Effector memory CD8-positive, alpha-beta T cell (primary cell): ENCODE measurements around the gene MSL2.
"Not testable (repeated sequence)": the region's sequence is repeated elsewhere in the genome, so short reads cannot be mapped to it uniquely, and the experiment has no call there.

ENCODE experiments used
- ATAC-seq: fragments of 150-1000 bp; cut with Tn5 transposase; replicated peaks from 2 replicates; pipeline ENCODE4 v1.10.0; 2021; ENCODE audit warnings: mild to moderate bottlenecking, moderate library complexity
- DNase-seq, 3 experiments: peaks; one replicate each; pipeline ENCODE4 v3.0.0; 2021
- H3K27ac Mint-ChIP-seq, 2 donors: one replicate each; pipeline ENCODE4 v1.8.0; 2022; ENCODE audit warnings: mild to moderate bottlenecking in 2 of 2, mixed read lengths in 2 of 2, moderate library complexity in 2 of 2
- H3K27me3 Mint-ChIP-seq, 2 donors: one replicate each; pipeline ENCODE4 v1.8.0; 2022; ENCODE audit warnings: mixed read lengths in 2 of 2
- H3K36me3 Mint-ChIP-seq: one replicate; pipeline ENCODE4 v1.8.0; 2022; ENCODE audit warnings: mild to moderate bottlenecking, moderate library complexity, mixed read lengths; ENCODE audit not compliant: insufficient read depth
- H3K4me1 Mint-ChIP-seq, 2 donors: one replicate each; pipeline ENCODE4 v1.8.0; 2022; ENCODE audit warnings: low read depth in 2 of 2, mixed read lengths in 2 of 2
- H3K4me3 Mint-ChIP-seq, 2 donors: one replicate each; pipeline ENCODE4 v1.8.0; 2022; ENCODE audit warnings: mild to moderate bottlenecking in 2 of 2, mixed read lengths in 2 of 2, moderate library complexity in 2 of 2
- H3K9me3 Mint-ChIP-seq, 2 donors: one replicate each; pipeline ENCODE4 v1.8.0; 2022; ENCODE audit warnings: mixed read lengths in 2 of 2

Gene MSL2

GRCh38 chr3:136186344-136186743 lies 9.8 kb downstream of the MSL2 start:
- DNase-seq (peak in 1 of 3 experiments; percentile 23), ATAC-seq (peak; percentile 67)
- Mint-ChIP-seq H3K9me3 (no peaks in the 10 kb centered on the region), H3K4me1 (peaks cover 61 to 77% of the 10 kb centered on the region in 2 donors), H3K27me3 (no peaks in the 10 kb centered on the region), H3K4me3 (peak overlapping the region; percentile 65 to 97), H3K27ac (peak overlapping the region; percentile 10 to 36), H3K36me3 (peaks cover 34% of the 10 kb centered on the region)

GRCh38 chr3:136184703-136185102 lies 11.4 kb downstream of the MSL2 start:
- ATAC-seq (no peak), DNase-seq (no peak)
- peaks cover 42% of the 10 kb centered on the region for H3K36me3 Mint-ChIP-seq
- H3K27ac Mint-ChIP-seq: peak overlapping the region; percentile 81 to 89
- no peaks in the 10 kb centered on the region for H3K9me3 Mint-ChIP-seq
- H3K27me3 Mint-ChIP-seq: no peaks in the 10 kb centered on the region
- peaks cover 52 to 70% of the 10 kb centered on the region in 2 donors for H3K4me1 Mint-ChIP-seq
- peak overlapping the region; percentile 72 to 77 for H3K4me3 Mint-ChIP-seq

- Mint-ChIP-seq H3K27ac (peak overlapping the region; percentile 81 to 89), H3K4me1 (peaks cover 45 to 68% of the 10 kb centered on the region in 2 donors), H3K9me3 (no peaks in the 10 kb centered on the region), H3K27me3 (no peaks in the 10 kb centered on the region), H3K4me3 (peak overlapping the region in 1 of 2 donors; percentile 77), H3K36me3 (peaks cover 41% of the 10 kb centered on the region)
- DNase-seq: no peak
- no peak for ATAC-seq
These were observed 14.4 kb downstream of the MSL2 start for GRCh38 chr3:136181741-136182140.

GRCh38 chr3:136177876-136178275 lies 18.3 kb downstream of the MSL2 start:
- Mint-ChIP-seq H3K4me3 (peak overlapping the region in 1 of 2 donors; percentile 64), H3K4me1 (peaks cover 25 to 47% of the 10 kb centered on the region in 2 donors), H3K36me3 (peaks cover 38% of the 10 kb centered on the region), H3K27me3 (no peaks in the 10 kb centered on the region), H3K9me3 (no peaks in the 10 kb centered on the region), H3K27ac (peak overlapping the region in 1 of 2 donors; percentile 26)
- ATAC-seq (no peak), DNase-seq (no peak)

- H3K9me3 Mint-ChIP-seq: no peaks in the 10 kb centered on the region
- DNase-seq (no peak), ATAC-seq (no peak)
- peaks cover 14 to 23% of the 10 kb centered on the region in 2 donors for H3K4me1 Mint-ChIP-seq
- no peak overlapping the region for H3K27ac Mint-ChIP-seq
- peaks cover 19% of the 10 kb centered on the region for H3K36me3 Mint-ChIP-seq
- no peak overlapping the region for H3K4me3 Mint-ChIP-seq
- no peaks in the 10 kb centered on the region for H3K27me3 Mint-ChIP-seq
These were observed 22.1 kb downstream of the MSL2 start for GRCh38 chr3:136173939-136174490.

GRCh38 chr3:136171097-136171542 lies 25.0 kb downstream of the MSL2 start:
- H3K36me3 Mint-ChIP-seq: peaks cover 15% of the 10 kb centered on the region
- H3K4me3 Mint-ChIP-seq: peak overlapping the region in 1 of 2 donors; percentile 31
- H3K9me3 Mint-ChIP-seq: no peaks in the 10 kb centered on the region
- H3K27ac Mint-ChIP-seq: peak overlapping the region; percentile 24 to 61
- DNase-seq (no peak), ATAC-seq (peak; percentile 21)
- no peaks in the 10 kb centered on the region for H3K27me3 Mint-ChIP-seq
- peaks cover 16 to 32% of the 10 kb centered on the region in 2 donors for H3K4me1 Mint-ChIP-seq

GRCh38 chr3:136168236-136168635 lies 27.9 kb downstream of the MSL2 start:
- not testable (repeated sequence) for H3K9me3 Mint-ChIP-seq, H3K27me3 Mint-ChIP-seq, DNase-seq, ATAC-seq
- H3K4me1 Mint-ChIP-seq: peaks cover 33 to 50% of the 10 kb centered on the region in 2 donors
- peaks cover 26% of the 10 kb centered on the region for H3K36me3 Mint-ChIP-seq
- H3K27ac Mint-ChIP-seq: peak overlapping the region; percentile 47 to 81
- peak overlapping the region; percentile 44 to 59 for H3K4me3 Mint-ChIP-seq

- no peaks in the 10 kb centered on the region for H3K9me3 Mint-ChIP-seq
- peak overlapping the region; percentile 15 to 56 for H3K27ac Mint-ChIP-seq
- ATAC-seq: no peak
- peak overlapping the region in 1 of 2 donors; percentile 50 for H3K4me3 Mint-ChIP-seq
- no peak for DNase-seq
- H3K36me3 Mint-ChIP-seq: peaks cover 38% of the 10 kb centered on the region
- no peaks in the 10 kb centered on the region for H3K27me3 Mint-ChIP-seq
- peaks cover 39 to 64% of the 10 kb centered on the region in 2 donors for H3K4me1 Mint-ChIP-seq
These were observed 29.6 kb downstream of the MSL2 start for GRCh38 chr3:136166507-136166906.

GRCh38 chr3:136163607-136164006 lies 32.5 kb downstream of the MSL2 start:
- Mint-ChIP-seq H3K4me1 (peaks cover 45 to 74% of the 10 kb centered on the region in 2 donors), H3K36me3 (peaks cover 50% of the 10 kb centered on the region), H3K27ac (peak overlapping the region; percentile 76 to 90), H3K4me3 (peak overlapping the region; percentile 49 to 71)
- DNase-seq, H3K27me3 Mint-ChIP-seq, H3K9me3 Mint-ChIP-seq: not testable (repeated sequence)
- ATAC-seq: peak; percentile 41

GRCh38 chr3:136162322-136162721 lies 33.8 kb downstream of the MSL2 start:
- Mint-ChIP-seq H3K27ac (no peak overlapping the region), H3K4me1 (peaks cover 46 to 74% of the 10 kb centered on the region in 2 donors), H3K4me3 (peak overlapping the region in 1 of 2 donors; percentile 57), H3K27me3 (no peaks in the 10 kb centered on the region), H3K9me3 (no peaks in the 10 kb centered on the region), H3K36me3 (peaks cover 53% of the 10 kb centered on the region)
- ATAC-seq (no peak), DNase-seq (no peak)

- Mint-ChIP-seq H3K27ac (no peak overlapping the region), H3K4me1 (peaks cover 47 to 71% of the 10 kb centered on the region in 2 donors), H3K9me3 (no peaks in the 10 kb centered on the region), H3K36me3 (peaks cover 61% of the 10 kb centered on the region), H3K4me3 (peak overlapping the region in 1 of 2 donors; percentile 13), H3K27me3 (no peaks in the 10 kb centered on the region)
- DNase-seq: no peak
- no peak for ATAC-seq
These were observed 34.6 kb downstream of the MSL2 start for GRCh38 chr3:136161516-136161915.

- H3K4me1 Mint-ChIP-seq: peaks cover 44 to 76% of the 10 kb centered on the region in 2 donors
- H3K9me3 Mint-ChIP-seq: no peaks in the 10 kb centered on the region
- H3K27me3 Mint-ChIP-seq: no peaks in the 10 kb centered on the region
- DNase-seq: no peak
- peaks cover 69% of the 10 kb centered on the region for H3K36me3 Mint-ChIP-seq
- no peak for ATAC-seq
- H3K4me3 Mint-ChIP-seq: peak overlapping the region; percentile 34 to 67
- H3K27ac Mint-ChIP-seq: peak overlapping the region; percentile 61 to 85
These were observed 43.2 kb downstream of the MSL2 start for GRCh38 chr3:136152963-136153362.

GRCh38 chr3:136152176-136152843 lies 43.8 kb downstream of the MSL2 start:
- Mint-ChIP-seq H3K27me3 (no peaks in the 10 kb centered on the region), H3K9me3 (no peaks in the 10 kb centered on the region), H3K4me1 (peaks cover 45 to 73% of the 10 kb centered on the region in 2 donors), H3K36me3 (peaks cover 63% of the 10 kb centered on the region), H3K4me3 (no peak overlapping the region), H3K27ac (peak overlapping the region; percentile 32 to 61)
- ATAC-seq (no peak), DNase-seq (no peak)

- DNase-seq (no peak), ATAC-seq (no peak)
- no peaks in the 10 kb centered on the region for H3K27me3 Mint-ChIP-seq
- H3K4me3 Mint-ChIP-seq: peak overlapping the region in 1 of 2 donors; percentile 7
- H3K27ac Mint-ChIP-seq: peak overlapping the region; percentile 32 to 81
- peaks cover 46 to 68% of the 10 kb centered on the region in 2 donors for H3K4me1 Mint-ChIP-seq
- H3K9me3 Mint-ChIP-seq: no peaks in the 10 kb centered on the region
- peaks cover 66% of the 10 kb centered on the region for H3K36me3 Mint-ChIP-seq
These were observed 44.9 kb downstream of the MSL2 start for GRCh38 chr3:136151219-136151618.
